ENCODE results near the gene GUCY1A2. TPM values are rescaled to one million over a fixed set of nuclear protein-coding genes. Genes with fewer than 3 reads are reported as not detected.

GUCY1A2 gene
- total RNA-seq, 1 experiment from 2014 or later = 0.55 TPM

GRCh38 chr11:106937111-106937510 is 81.2 kb downstream of the GUCY1A2 start:
- WGBS (ENCODE audit: extremely low coverage, insufficient read length, low lambda C conversion rate) = no CpG with 5 or more reads among the region's 1 CpG
- Histone ChIP-seq H3K23ac (ENCODE audit: insufficient read length, low read depth, low read length) (no peak overlapping the region), H3K27me3 (ENCODE audit: insufficient read depth, low read length) (no peaks in the 10 kb centered on the region), H3K4me1 (ENCODE audit: insufficient read depth, low read length) (no peaks in the 10 kb centered on the region), H3K79me2 (ENCODE audit: insufficient read depth, low read length) (no peaks in the 10 kb centered on the region), H3K4me2 (ENCODE audit: insufficient read depth, insufficient read length, low read length) (no peak overlapping the region), H2BK12ac (ENCODE audit: insufficient read length, low read depth, low read length) (no peak overlapping the region), H3K27ac (ENCODE audit: insufficient read length, low read depth, low read length) (no peak overlapping the region), H2BK15ac (ENCODE audit: low read depth, low read length) (no peak overlapping the region), H3K4ac (ENCODE audit: low read depth, low read length) (no peak overlapping the region), H2AK5ac (ENCODE audit: insufficient read length, low read length) (no peak overlapping the region), H2BK20ac (ENCODE audit: low read depth, low read length, poor library complexity, severe bottlenecking) (no peak overlapping the region), H2AFZ (ENCODE audit: low read length) (no peak overlapping the region), H3K79me1 (ENCODE audit: insufficient read depth, low read depth, low read length, poor library complexity, severe bottlenecking) (no peaks in the 10 kb centered on the region), H3T11ph (ENCODE audit: low read length) (no peak overlapping the region), H3K18ac (ENCODE audit: insufficient read length, low read depth, low read length) (no peak overlapping the region), H4K8ac (replicated peaks; ENCODE audit: insufficient read length, low read depth, low read length) (no peak overlapping the region), H4K20me1 (ENCODE audit: control insufficient read depth, insufficient read depth, insufficient read length) (no peaks in the 10 kb centered on the region), H3K14ac (ENCODE audit: insufficient read depth, low read length) (no peak overlapping the region), H3K9me3 (ENCODE audit: control insufficient read depth, low read depth, low read length) (no peaks in the 10 kb centered on the region), H2BK120ac (ENCODE audit: low read depth, low read length, poor library complexity, severe bottlenecking) (no peak overlapping the region), H4K91ac (ENCODE audit: insufficient read length, low read depth, low read length) (no peak overlapping the region), H3K9ac (ENCODE audit: extremely low read depth, insufficient read length, low read length) (no peak overlapping the region), H3K56ac (ENCODE audit: insufficient read length, low read depth, low read length) (no peak overlapping the region), H4K5ac (ENCODE audit: insufficient read length, low read depth, low read length) (no peak overlapping the region), H3K23me2 (ENCODE audit: insufficient read length, low read depth, low read length, poor library complexity, severe bottlenecking) (no peaks in the 10 kb centered on the region), H2BK5ac (ENCODE audit: insufficient read length, low read length) (no peak overlapping the region)
- Mint-ChIP-seq H3K36me3 (ENCODE audit: insufficient read depth in 1 of 3, low read depth in 3 of 3) (no peaks in the 10 kb centered on the region), H3K27me3 (ENCODE audit: low read depth) (no peaks in the 10 kb centered on the region), H3K4me1 (peaks cover 11 to 15% of the 10 kb centered on the region in 2 experiments), H3K27ac (no peak overlapping the region), H3K4me3 (no peak overlapping the region), H3K9me3 (no peaks in the 10 kb centered on the region)
- no peak for DNase-seq
- no peak for TF ChIP-seq CTCF (conservative IDR thresholded peaks at IDR 0.05)

Data from H9 (cell line).